ENCODE measurements around the gene TMEM120A. TPM values are rescaled to one million over a fixed set of nuclear protein-coding genes. Genes with fewer than 3 reads are reported as not detected.

The TMEM120A gene
- total RNA-seq, 1 experiment from 2014 or later: 18.9 TPM

- POLR2A ChIA-PET (ENCODE audit: low non-redundant PET): no interaction called here
- H3K9me3 ChIP-seq (ENCODE audit: low read depth, low read length, poor library complexity, severe bottlenecking): no peaks in the 10 kb centered on the region
- no peaks in the 10 kb centered on the region for H3K4me1 ChIP-seq (ENCODE audit: insufficient read depth, low read length, poor library complexity, severe bottlenecking)
- intact Hi-C loops (cut with micrococcal nuclease; ENCODE audit: unreplicated experiment): no loop called here
- H3K4me3 ChIP-seq (ENCODE audit: low read depth, low read length, poor library complexity, severe bottlenecking): no peak overlapping the region
- no peaks in the 10 kb centered on the region for H3K27me3 ChIP-seq (replicated peaks; ENCODE audit: insufficient read depth, low read depth, low read length, poor library complexity)
- H3K36me3 ChIP-seq (ENCODE audit: insufficient read depth, low read length, poor library complexity, severe bottlenecking): peaks cover 20% of the 10 kb centered on the region
- no TSS peak for BruUV-seq (replicated peaks)
- no peak for TF ChIP-seq EZH2 (IDR thresholded peaks at IDR 0.05; ENCODE audit: borderline replicate concordance, low read depth, low read length, poor library complexity, severe bottlenecking)
- no peak for TF ChIP-seq CTCF (conservative IDR thresholded peaks at IDR 0.05; ENCODE audit: low read depth, low read length)
- CTCF ChIA-PET: no interaction called here
- H3K27ac ChIP-seq (ENCODE audit: low read depth, low read length, poor library complexity, severe bottlenecking): no peak overlapping the region
- no peak for DNase-seq (ENCODE audit: low spot score)
These were observed 41.0 kb downstream of the TMEM120A start for GRCh38 chr7:75953431-75953830.

GRCh38 chr7:75951506-75951905 is 42.9 kb downstream of the TMEM120A start:
- POLR2A ChIA-PET (ENCODE audit: low non-redundant PET): interaction anchor here (0.6 kb wide), 1 partner anchor 45 kb away, joined by 3 read pairs; no protein-coding TSS in a partner anchor

GRCh38 chr7:75950111-75950681 is 44.2 kb downstream of the TMEM120A start:
- no TSS peak for BruUV-seq (replicated peaks)
- intact Hi-C loops (cut with micrococcal nuclease; ENCODE audit: unreplicated experiment): no loop called here
- TF ChIP-seq EZH2 (IDR thresholded peaks at IDR 0.05; ENCODE audit: borderline replicate concordance, low read depth, low read length, poor library complexity, severe bottlenecking): no peak
- TF ChIP-seq CTCF (conservative IDR thresholded peaks at IDR 0.05; ENCODE audit: low read depth, low read length): no peak
- H3K27me3 ChIP-seq (replicated peaks; ENCODE audit: insufficient read depth, low read depth, low read length, poor library complexity): no peaks in the 10 kb centered on the region
- no peak overlapping the region for H3K4me3 ChIP-seq (ENCODE audit: low read depth, low read length, poor library complexity, severe bottlenecking)
- H3K4me1 ChIP-seq (ENCODE audit: insufficient read depth, low read length, poor library complexity, severe bottlenecking): no peaks in the 10 kb centered on the region
- POLR2A ChIA-PET (ENCODE audit: low non-redundant PET): no interaction called here
- CTCF ChIA-PET: no interaction called here
- DNase-seq (ENCODE audit: low spot score): no peak
- no peak overlapping the region for H3K27ac ChIP-seq (ENCODE audit: low read depth, low read length, poor library complexity, severe bottlenecking)
- no peaks in the 10 kb centered on the region for H3K9me3 ChIP-seq (ENCODE audit: low read depth, low read length, poor library complexity, severe bottlenecking)
- peaks cover 4% of the 10 kb centered on the region for H3K36me3 ChIP-seq (ENCODE audit: insufficient read depth, low read length, poor library complexity, severe bottlenecking)

More at GRCh38 chr7:75951506-75951905, 42.9 kb downstream of the TMEM120A start:
- no peak overlapping the region for H3K4me3 ChIP-seq (ENCODE audit: low read depth, low read length, poor library complexity, severe bottlenecking)
- H3K27ac ChIP-seq (ENCODE audit: low read depth, low read length, poor library complexity, severe bottlenecking): no peak overlapping the region
- no peaks in the 10 kb centered on the region for H3K9me3 ChIP-seq (ENCODE audit: low read depth, low read length, poor library complexity, severe bottlenecking)
- peaks cover 13% of the 10 kb centered on the region for H3K36me3 ChIP-seq (ENCODE audit: insufficient read depth, low read length, poor library complexity, severe bottlenecking)
- CTCF ChIA-PET: no interaction called here
- H3K4me1 ChIP-seq (ENCODE audit: insufficient read depth, low read length, poor library complexity, severe bottlenecking): no peaks in the 10 kb centered on the region
- peak; percentile 40 for DNase-seq (ENCODE audit: low spot score)
- no peaks in the 10 kb centered on the region for H3K27me3 ChIP-seq (replicated peaks; ENCODE audit: insufficient read depth, low read depth, low read length, poor library complexity)
- TF ChIP-seq EZH2 (IDR thresholded peaks at IDR 0.05; ENCODE audit: borderline replicate concordance, low read depth, low read length, poor library complexity, severe bottlenecking) (no peak), CTCF (conservative IDR thresholded peaks at IDR 0.05; ENCODE audit: low read depth, low read length) (no peak)
- intact Hi-C loops (cut with micrococcal nuclease; ENCODE audit: unreplicated experiment): no loop called here
- BruUV-seq (replicated peaks): no TSS peak

All from A673 (cell line).